K562 (cell line): ENCODE data around the gene CTAGE9. TPM values are rescaled to one million over a fixed set of nuclear protein-coding genes. Genes with fewer than 3 reads are reported as not detected.

ENCODE experiments used
- ATAC-seq: fragments of 200-7000 bp; cut with Tn5 transposase; 3 replicates; pipeline ENCODE4 v1.9.1; 2020; ENCODE audit warnings: moderate library complexity
- BruUV-seq: library from RNA; stranded (reverse); fragments of 400-500 nt; replicated peaks from 2 replicates; lab custom pipeline; 2021; lab: Mats Ljungman, UMichigan
- CTCF ChIA-PET: fragments of 300-600 bp; formaldehyde crosslinking; extraction: SDS; loops from one replicate; lab custom pipeline; 2021; ENCODE audit warnings: low intra/inter-chr PET ratio; lab: Yijun Ruan, JAX
- POLR2A ChIA-PET: fragments of 300-600, 350-650 bp; sonication (Branson Sonifier 250); formaldehyde crosslinking; extraction: SDS; loops from one replicate; lab custom pipeline; 2021; ENCODE audit warnings: antibody characterized with exemption, inconsistent platforms; lab: Yijun Ruan, JAX
- DNase-seq, 4 experiments: peaks; one replicate each; pipeline versions ENCODE4 v3.0.0 to v3.0.0-alpha.2; 2011 to 2018; ENCODE audit warnings: low spot score in 3 of 4, mixed read lengths in 3 of 4; ENCODE audit errors: extremely low read depth in 1 of 4
- FAIRE-seq: peaks from 2 replicates; lab custom pipeline; 2011; peaks lifted over from hg19 to GRCh38; lab: Jason Lieb, UNC
- H2AFZ ChIP-seq: 2 replicates; pipeline ENCODE4 v1.6.0; 2011; ENCODE audit warnings: low read depth, low read length, control low read depth, inconsistent platforms
- H3K27ac ChIP-seq: fragments of 200-600 bp; 3 replicates; pipeline ENCODE4 v1.8.0; 2011; ENCODE audit warnings: low read depth, mild to moderate bottlenecking, control low read depth, inconsistent platforms, low read length, moderate library complexity, mixed read lengths; ENCODE audit errors: extremely low read depth
- H3K27me3 ChIP-seq, 2 experiments: fragments of 300-600 bp in 1 of 2; 2 replicates in 1 of 2; 3 replicates in 1 of 2; pipeline versions ENCODE4 v1.6.0 to v1.8.0; 2011; ENCODE audit warnings: inconsistent platforms in 2 of 2, low read length in 2 of 2, mild to moderate bottlenecking in 1 of 2, mixed read lengths in 1 of 2, moderate library complexity in 1 of 2; ENCODE audit not compliant: control insufficient read depth in 2 of 2, insufficient read depth in 2 of 2
- H3K36me3 ChIP-seq: fragments of 300-600 bp; 3 replicates; pipeline ENCODE4 v1.8.0; 2011; ENCODE audit warnings: mild to moderate bottlenecking, low read length, inconsistent platforms; ENCODE audit not compliant: control insufficient read depth, insufficient read depth
- H3K4me1 ChIP-seq, 2 experiments: fragments of 200-600 bp in 1 of 2; replicated peaks in 1 of 2; 2 replicates in 1 of 2; 3 replicates in 1 of 2; pipeline versions ENCODE4 v1.5.1 to v1.8.0; 2011; ENCODE audit warnings: inconsistent platforms in 2 of 2, low read length in 2 of 2, mild to moderate bottlenecking in 1 of 2, mixed read lengths in 1 of 2, moderate library complexity in 1 of 2; ENCODE audit not compliant: control insufficient read depth in 2 of 2, insufficient read depth in 2 of 2
- H3K4me2 ChIP-seq: 2 replicates; pipeline ENCODE4 v1.6.1; 2011; ENCODE audit warnings: low read length, control low read depth, inconsistent platforms, mixed read lengths; ENCODE audit not compliant: insufficient read depth
- H3K4me3 ChIP-seq: fragments of 200-600 bp; sonication (generic), shearing (Covaris generic); 2 replicates; pipeline ENCODE4 v1.5.1; 2016; ENCODE audit warnings: control low read depth, inconsistent platforms
- H3K79me2 ChIP-seq: fragments of 200-600 bp; 3 replicates; pipeline ENCODE4 v1.8.0; 2011; ENCODE audit warnings: low read length, inconsistent platforms; ENCODE audit not compliant: control insufficient read depth, insufficient read depth
- H3K9ac ChIP-seq, 2 experiments: 2 replicates each; pipeline versions ENCODE4 v1.6.0 to v1.6.1; 2011; ENCODE audit warnings: low read depth in 2 of 2, low read length in 2 of 2, control low read depth in 1 of 2, inconsistent platforms in 1 of 2, mild to moderate bottlenecking in 1 of 2, mixed read lengths in 1 of 2; ENCODE audit not compliant: insufficient read depth in 1 of 2
- H3K9me1 ChIP-seq: one replicate; pipeline ENCODE4 v1.6.0; 2011; ENCODE audit warnings: inconsistent platforms, mild to moderate bottlenecking, low read length, moderate library complexity; ENCODE audit not compliant: control insufficient read depth, insufficient read depth
- H3K9me3 ChIP-seq: replicated peaks from 2 replicates; pipeline ENCODE4 v1.5.1; 2011; ENCODE audit warnings: low read depth, low read length, inconsistent platforms; ENCODE audit not compliant: control insufficient read depth, insufficient read depth
- H4K20me1 ChIP-seq: replicated peaks from 2 replicates; pipeline ENCODE4 v1.6.1; 2011; ENCODE audit warnings: low read length, inconsistent platforms, mixed read lengths; ENCODE audit not compliant: control insufficient read depth, insufficient read depth
- AFF4 ChIP-seq: sonication (generic); formaldehyde crosslinking; IDR thresholded peaks from 2 replicates; pipeline ENCODE4 v1.8.0; 2023; ENCODE audit warnings: mild to moderate bottlenecking, missing genetic modification reagents
- FOXO4 ChIP-seq: fragments of 450-650 bp; formaldehyde crosslinking; IDR thresholded peaks from 2 replicates; pipeline ENCODE4 v1.4.0; 2020; ENCODE audit warnings: mild to moderate bottlenecking, moderate library complexity
- HNRNPUL1 ChIP-seq: fragments of 200-400 bp; formaldehyde crosslinking; IDR thresholded peaks from 2 replicates; pipeline ENCODE4 v1.6.1; 2017; ENCODE audit warnings: low read length
- L3MBTL2 ChIP-seq: fragments of 450-650 bp; IDR thresholded peaks from 2 replicates; pipeline ENCODE4 v1.6.1; 2016; ENCODE audit warnings: mild to moderate bottlenecking, moderate library complexity
- MAX ChIP-seq: sonication (generic); formaldehyde crosslinking; IDR thresholded peaks from 2 replicates; pipeline ENCODE4 v1.9.0; 2022; ENCODE audit warnings: mild to moderate bottlenecking, missing genetic modification reagents
- MAZ ChIP-seq, 2 experiments: fragments of 450-650 bp in 1 of 2; sonication (generic) in 1 of 2; formaldehyde crosslinking; IDR thresholded peaks in 1 of 2; conservative IDR thresholded peaks in 1 of 2; 2 replicates each; pipeline versions ENCODE4 v1.4.0 to v1.5.0; 2020; ENCODE audit warnings: mild to moderate bottlenecking in 1 of 2, missing genetic modification reagents in 1 of 2
- RFX7 ChIP-seq: fragments of 250-450 bp; sonication (Bioruptor Pico); IDR thresholded peaks from 2 replicates; pipeline ENCODE4 v1.5.1; 2021; ENCODE audit warnings: mild to moderate bottlenecking
- TCF15 ChIP-seq: fragments of 250-450 bp; sonication (Bioruptor Pico); IDR thresholded peaks from 2 replicates; pipeline ENCODE4 v1.8.0; 2022; ENCODE audit warnings: moderate library complexity, mild to moderate bottlenecking, inconsistent platforms
- TEAD2 ChIP-seq: fragments of 450-650 bp; IDR thresholded peaks from 2 replicates; pipeline ENCODE4 v1.6.1; 2016; ENCODE audit warnings: missing genetic modification characterization, control low read depth, missing compliant biosample characterization
- TGIF2 ChIP-seq: sonication (generic); formaldehyde crosslinking; IDR thresholded peaks from 2 replicates; pipeline ENCODE4 v1.8.1; 2022; ENCODE audit warnings: mild to moderate bottlenecking, missing genetic modification reagents, moderate library complexity
- ZBTB33 ChIP-seq: sonication (generic); formaldehyde crosslinking; IDR thresholded peaks from 2 replicates; pipeline ENCODE4 v1.8.1; 2023; ENCODE audit warnings: mild to moderate bottlenecking, missing genetic modification reagents
- ZNF507 ChIP-seq: conservative IDR thresholded peaks from 2 replicates; pipeline ENCODE4 v1.6.1; 2017; ENCODE audit warnings: missing genetic modification characterization, missing compliant biosample characterization
- WGBS: fragments of 100-300 bp; shearing (Covaris generic); methylation state at CpG from one replicate; pipeline ENCODE4 v1.1.6; 2016; ENCODE audit warnings: low coverage, mixed read lengths; ENCODE audit not compliant: insufficient coverage; ENCODE audit errors: missing lambda C conversion rate; 5-methylcytosine and 5-hydroxymethylcytosine counted together
- in situ Hi-C: fragments of 300-500 bp; cut with MboI; formaldehyde crosslinking; loops from 4 replicates; pipeline ENCODE4 v1.15.0; 2018; ENCODE audit warnings: inconsistent platforms, mixed read lengths
- intact Hi-C: fragments of 100-400 bp; cut with micrococcal nuclease; formaldehyde crosslinking; loops from 2 replicates; pipeline ENCODE4 v1.14.2; 2022
- polyA plus RNA-seq, 8 experiments: library from polyadenylated mRNA; depleted of rRNA in 4 of 8; stranded (reverse) in 5 of 8; unstranded in 3 of 8; fragments of >200 nt; fragmentation: Nextera tagmentation in 2 of 8; fragmentation: Illumina TruSeq in 1 of 8; extraction: Ambion mirVana in 2 of 8; extraction: Trizol in 1 of 8; gene quantifications; 2 replicates each; pipeline versions ENCODE4 v1.2.1 to v1.2.3, GENCODE V29; 2011 to 2014; ENCODE audit warnings: inconsistent platforms in 1 of 8, missing spikeins in 1 of 8
- total RNA-seq, 7 experiments: library from RNA; depleted of rRNA in 6 of 7; stranded (reverse); fragments of >200 nt in 6 of 7; fragmentation: Illumina TruSeq in 2 of 7; extraction: Trizol in 2 of 7; gene quantifications; 2 replicates each; pipeline versions ENCODE4 v1.2.1 to v1.2.3, GENCODE V29; 2011 to 2021; ENCODE audit warnings: low replicate concordance in 1 of 7
- TF ChIP-seq, protein P1 (sequence below): fragments of 250-450 bp; sonication (Bioruptor Pico); IDR thresholded peaks from 2 replicates; pipeline ENCODE4 v1.8.0; 2022; ENCODE audit warnings: inconsistent platforms, mild to moderate bottlenecking, moderate library complexity, borderline replicate concordance

Gene CTAGE9
- total and polyA plus RNA-seq, 9 of the 15 experiments (the other 6 are each of a cell fraction or from before 2014, with no cell fraction given) = not detected

GRCh38 chr6:131685266-131685780 is 25.5 kb downstream of the CTAGE9 start:
- no peaks in the 10 kb centered on the region for H4K20me1 ChIP-seq
- H3K79me2 ChIP-seq = no peaks in the 10 kb centered on the region
- no peaks in the 10 kb centered on the region for H3K9me1 ChIP-seq
- peaks cover 22% of the 10 kb centered on the region; the same call in 1 of the 3 replicates for H3K36me3 ChIP-seq
- no TSS peak for BruUV-seq
- no peak overlapping the region for H3K4me2 ChIP-seq
- no peak overlapping the region for H2AFZ ChIP-seq
- intact Hi-C loops (no loop called here), in situ Hi-C loops (no loop called here)
- ChIA-PET CTCF (no interaction called here), POLR2A (no interaction called here)
- H3K27me3 ChIP-seq = no peaks in the 10 kb centered on the region
- no peaks in the 10 kb centered on the region for H3K9me3 ChIP-seq
- FAIRE-seq (no peak), ATAC-seq (no peak), DNase-seq (no peak)
- no peaks in the 10 kb centered on the region for H3K4me1 ChIP-seq
- no peak overlapping the region for H3K27ac ChIP-seq
- no peak overlapping the region for H3K9ac ChIP-seq
- no peak overlapping the region for H3K4me3 ChIP-seq
- 90% methylated on average over 4 of the region's 4 CpGs for WGBS
- no peak for TF ChIP-seq RFX7
- TF ChIP-seq MAX = no peak
- no peak for TF ChIP-seq MAZ (CRISPR knock-in tag; conservative IDR thresholded peaks at IDR 0.05 in 1 of 2, IDR thresholded peaks at IDR 0.05 in 1 of 2)
- no peak for TF ChIP-seq ZNF507
- no peak for TF ChIP-seq TGIF2 (CRISPR knock-in tag)
- no peak for TF ChIP-seq TEAD2
- TF ChIP-seq FOXO4 = no peak
- TF ChIP-seq, protein P1, sequence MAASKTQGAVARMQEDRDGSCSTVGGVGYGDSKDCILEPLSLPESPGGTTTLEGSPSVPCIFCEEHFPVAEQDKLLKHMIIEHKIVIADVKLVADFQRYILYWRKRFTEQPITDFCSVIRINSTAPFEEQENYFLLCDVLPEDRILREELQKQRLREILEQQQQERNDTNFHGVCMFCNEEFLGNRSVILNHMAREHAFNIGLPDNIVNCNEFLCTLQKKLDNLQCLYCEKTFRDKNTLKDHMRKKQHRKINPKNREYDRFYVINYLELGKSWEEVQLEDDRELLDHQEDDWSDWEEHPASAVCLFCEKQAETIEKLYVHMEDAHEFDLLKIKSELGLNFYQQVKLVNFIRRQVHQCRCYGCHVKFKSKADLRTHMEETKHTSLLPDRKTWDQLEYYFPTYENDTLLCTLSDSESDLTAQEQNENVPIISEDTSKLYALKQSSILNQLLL = no peak
- TF ChIP-seq AFF4 (CRISPR knock-in tag) = no peak
- TF ChIP-seq TCF15 = no peak
- TF ChIP-seq ZBTB33 (CRISPR knock-in tag) = no peak
- TF ChIP-seq HNRNPUL1 = no peak
- TF ChIP-seq L3MBTL2 = no peak
